K562 (cell line): ENCODE results near the gene SMNDC1. TPM values are rescaled to one million over a fixed set of nuclear protein-coding genes. Genes with fewer than 3 reads are reported as not detected.

Experiments used
- CTBP1 ChIP-seq: fragments of 450-650 bp; IDR thresholded peaks from 2 replicates; pipeline ENCODE4 v1.6.1; 2016; ENCODE audit warnings: borderline replicate concordance
- CTCFL ChIP-seq: IDR thresholded peaks from 2 replicates; pipeline ENCODE4 v1.6.1; 2011; ENCODE audit warnings: borderline replicate concordance, low read depth, mild to moderate bottlenecking, moderate library complexity, low read length; ENCODE audit not compliant: insufficient read depth, poor library complexity, severe bottlenecking
- MEF2A ChIP-seq: IDR thresholded peaks from 2 replicates; pipeline ENCODE4 v1.6.1; 2011; ENCODE audit warnings: low read depth, mild to moderate bottlenecking, low read length, moderate library complexity; ENCODE audit not compliant: control insufficient read depth
- ZBTB40 ChIP-seq, 2 experiments: fragments of 450-650 bp in 1 of 2; sonication (generic) in 1 of 2; formaldehyde crosslinking in 1 of 2; IDR thresholded peaks; 2 replicates each; pipeline versions ENCODE4 v1.7.1 to v1.9.0; 2016 to 2022; ENCODE audit warnings: inconsistent platforms in 1 of 2, mild to moderate bottlenecking in 1 of 2, missing genetic modification reagents in 1 of 2
- ZNF175 ChIP-seq: fragments of 200-800 bp; sonication (Bioruptor generic); IDR thresholded peaks from 2 replicates; pipeline ENCODE4 v1.6.1; 2016; ENCODE audit warnings: low read depth, mild to moderate bottlenecking, missing genetic modification characterization, missing compliant biosample characterization
- ZNF263 ChIP-seq: sonication (generic); formaldehyde crosslinking; IDR thresholded peaks from 2 replicates; pipeline ENCODE4 v1.8.0; 2022; ENCODE audit warnings: mild to moderate bottlenecking, missing genetic modification reagents, borderline replicate concordance
- ZNF282 ChIP-seq: sonication (generic); formaldehyde crosslinking; IDR thresholded peaks from 2 replicates; pipeline ENCODE4 v1.8.1; 2023; ENCODE audit warnings: missing genetic modification reagents
- ZNF354B ChIP-seq: fragments of 250-450 bp; sonication (Bioruptor Pico); IDR thresholded peaks from 2 replicates; pipeline ENCODE4 v1.4.0; 2020
- ZNF398 ChIP-seq: fragments of 250-450 bp; sonication (Bioruptor Pico); IDR thresholded peaks from 2 replicates; pipeline ENCODE4 v1.8.0; 2021; ENCODE audit warnings: moderate library complexity, mild to moderate bottlenecking, inconsistent platforms
- polyA plus RNA-seq, 8 experiments: library from polyadenylated mRNA; depleted of rRNA in 4 of 8; stranded (reverse) in 5 of 8; unstranded in 3 of 8; fragments of >200 nt; fragmentation: Nextera tagmentation in 2 of 8; fragmentation: Illumina TruSeq in 1 of 8; extraction: Ambion mirVana in 2 of 8; extraction: Trizol in 1 of 8; gene quantifications; 2 replicates each; pipeline versions ENCODE4 v1.2.1 to v1.2.3, GENCODE V29; 2011 to 2014; ENCODE audit warnings: inconsistent platforms in 1 of 8, missing spikeins in 1 of 8
- total RNA-seq, 7 experiments: library from RNA; depleted of rRNA in 6 of 7; stranded (reverse); fragments of >200 nt in 6 of 7; fragmentation: Illumina TruSeq in 2 of 7; extraction: Trizol in 2 of 7; gene quantifications; 2 replicates each; pipeline versions ENCODE4 v1.2.1 to v1.2.3, GENCODE V29; 2011 to 2021; ENCODE audit warnings: low replicate concordance in 1 of 7

Gene SMNDC1
- total and polyA plus RNA-seq, 9 of the 15 experiments (the other 6 are each of a cell fraction or from before 2014, with no cell fraction given), result 6.8 to 35.8 (median 12.3) TPM

- TF ChIP-seq ZBTB40 (IDR thresholded peaks at IDR 0.05) (no peak), ZBTB40 (CRISPR knock-in tag; IDR thresholded peaks at IDR 0.05) (no peak), CTBP1 (no peak), CTCFL (no peak), MEF2A (no peak), ZNF398 (no peak), ZNF354B (CRISPR knock-in tag) (no peak), ZNF282 (CRISPR knock-in tag) (no peak), ZNF263 (CRISPR knock-in tag) (no peak), ZNF175 (no peak)
These were observed 25.9 kb downstream of the SMNDC1 start (continued) for GRCh38 chr10:110278562-110279406.
